Fibroblast of skin of abdomen (primary cell): ENCODE data around the gene SLC17A4.

Experiments used
- DNase-seq: peaks from one replicate; pipeline ENCODE4 v3.0.0-alpha.2; 2013

Gene SLC17A4

GRCh38 chr6:25821341-25821740 is 66.8 kb downstream of the SLC17A4 start:
- DNase-seq: no peak

- DNase-seq: no peak
These were observed 74.8 kb downstream of the SLC17A4 start for GRCh38 chr6:25829375-25829774.

- no peak for DNase-seq
These were observed 75.9 kb downstream of the SLC17A4 start for GRCh38 chr6:25830458-25830857.
